D341Med (cell line): ENCODE measurements around the gene DENND1C.

ENCODE experiments used
- DNase-seq: peaks from one replicate; pipeline ENCODE4 v3.0.0; 2012; ENCODE audit warnings: low spot score

Gene DENND1C

DNA sequence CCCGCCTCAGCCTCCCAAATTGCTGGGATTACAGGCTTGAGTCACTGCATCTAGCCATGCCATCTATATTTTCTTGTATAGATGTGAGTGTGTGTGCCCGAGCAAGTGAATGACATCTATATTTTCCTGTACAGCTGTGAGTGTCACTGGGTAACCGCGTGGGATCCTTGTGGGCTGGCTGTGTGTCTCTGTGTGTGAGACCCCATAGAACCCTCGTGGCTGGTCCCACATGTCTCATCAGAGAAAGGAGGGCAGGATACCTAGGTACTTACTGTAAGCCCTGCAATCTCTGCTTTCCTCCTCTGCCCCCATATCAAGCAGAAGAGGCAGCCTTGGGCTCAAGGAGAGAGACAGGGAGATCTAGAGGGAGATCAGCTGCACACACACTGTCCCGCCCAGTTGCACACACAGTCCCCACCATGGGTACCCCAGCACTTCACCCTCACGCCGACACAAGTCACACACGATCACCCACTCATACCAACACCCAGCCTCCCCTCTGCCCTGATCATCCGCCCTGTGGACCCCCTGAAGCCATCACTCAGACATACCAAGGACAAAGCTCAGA, 655 bp downstream of the DENND1C start:
- no peak for DNase-seq

DNA sequence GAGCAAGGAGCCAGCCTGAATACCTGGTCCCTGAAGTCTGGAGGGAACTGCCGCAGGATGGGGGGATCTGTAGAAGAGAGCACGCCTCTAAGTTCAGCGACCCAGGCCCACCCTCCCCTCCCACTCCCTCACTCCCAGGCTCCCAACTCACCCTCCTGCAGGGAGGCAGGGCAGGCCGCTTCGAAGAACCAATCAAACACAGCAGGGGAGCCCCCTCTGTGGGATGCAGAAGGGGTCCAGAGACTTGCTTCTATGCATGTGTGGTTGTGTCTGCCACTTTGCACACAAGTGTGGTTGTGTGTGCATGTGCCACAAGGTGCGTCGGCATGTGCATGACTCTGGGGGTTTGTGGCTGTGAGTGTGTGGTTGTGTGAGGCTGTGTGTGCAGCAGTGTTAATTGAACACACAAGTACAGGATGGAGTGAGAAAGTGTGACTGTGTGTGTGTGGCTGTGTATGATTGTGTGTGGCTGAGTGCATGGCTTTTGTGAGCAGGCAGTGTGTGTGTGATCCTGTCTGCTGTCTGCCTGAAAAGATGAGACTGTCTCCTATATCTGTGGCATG, 1.7 kb downstream of the DENND1C start:
- DNase-seq = no peak

DNA sequence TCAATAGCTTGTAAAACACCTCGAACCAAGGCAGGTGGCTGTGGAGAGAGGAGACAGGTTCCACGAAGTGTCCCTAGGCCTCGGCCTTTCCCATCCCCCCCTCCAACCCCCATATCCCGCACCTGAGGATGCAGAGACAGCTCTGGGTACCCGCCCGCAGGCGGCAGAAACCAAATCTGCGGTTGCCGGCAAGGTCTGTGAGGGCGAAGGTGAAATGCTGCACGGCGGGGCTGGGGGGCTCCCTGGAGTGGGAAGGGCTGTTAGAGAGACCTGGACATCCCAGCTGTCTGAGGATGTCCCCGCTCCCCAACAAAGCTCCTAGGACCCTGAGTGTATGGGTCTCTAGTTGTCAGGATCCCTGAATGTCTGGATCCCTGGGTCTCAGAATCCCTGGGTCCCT, 2.8 kb downstream of the DENND1C start:
- no peak for DNase-seq

DNA sequence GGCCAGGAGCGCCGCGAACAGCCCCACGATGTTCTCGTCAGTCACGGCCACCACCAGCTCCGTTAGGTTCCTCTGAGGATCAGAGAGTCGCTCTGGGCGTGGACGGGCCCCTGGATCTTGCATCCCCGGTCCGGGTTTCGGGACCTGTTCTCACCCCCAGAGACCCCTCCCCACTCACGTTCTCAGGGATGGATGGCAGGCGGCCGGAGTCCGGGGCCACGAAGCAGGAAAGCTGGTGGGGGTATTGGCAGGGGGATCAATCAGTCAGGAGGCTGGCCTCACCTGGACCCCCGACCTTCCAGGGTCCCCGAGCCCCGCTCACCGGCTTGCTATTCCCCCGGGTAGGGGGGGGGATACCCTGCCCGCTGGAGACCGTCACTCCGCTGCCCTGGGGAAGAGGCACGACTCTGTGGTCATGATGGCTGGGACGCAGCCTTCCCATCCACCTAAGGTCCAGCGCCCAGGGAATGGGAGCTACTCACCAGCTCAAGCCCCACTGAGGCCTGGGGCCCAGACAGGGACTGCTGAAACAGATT, 4.6 kb downstream of the DENND1C start:
- no peak for DNase-seq

DNA sequence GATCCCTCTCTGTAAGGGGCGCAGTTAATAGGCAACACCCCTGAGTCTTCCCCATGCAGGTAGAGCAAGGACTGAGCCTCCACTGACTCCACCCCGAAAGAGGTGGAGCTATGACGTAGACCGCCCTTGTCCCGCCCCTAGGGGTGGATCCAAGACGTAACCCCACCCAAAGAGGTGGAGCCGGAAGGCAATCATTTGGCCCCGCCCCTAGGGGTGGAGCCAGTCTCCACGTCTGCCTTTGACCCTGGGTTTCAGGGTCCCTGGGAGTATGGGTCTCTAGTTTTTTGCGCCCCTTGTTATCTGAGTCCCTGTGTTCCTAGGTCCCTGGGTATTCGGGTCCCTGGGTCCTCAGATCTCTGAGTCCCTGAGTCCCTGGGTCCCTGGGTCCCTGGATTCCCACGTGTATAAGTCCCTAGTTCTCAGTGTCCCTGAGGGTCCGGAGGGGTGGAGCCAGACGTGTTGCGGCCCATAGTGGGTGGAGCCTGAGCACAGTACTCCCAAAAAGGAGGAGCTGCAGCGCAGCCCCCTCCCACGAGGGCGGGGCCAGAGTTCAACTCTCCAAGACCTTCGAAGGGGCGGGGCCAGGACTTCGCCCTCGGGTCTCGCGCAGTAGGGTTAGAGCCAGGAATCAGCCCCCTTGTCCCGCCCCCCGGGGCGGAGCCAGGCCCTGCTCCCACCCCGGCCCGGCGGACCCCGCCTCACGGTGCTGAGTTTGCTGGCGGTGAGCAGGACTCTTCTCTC, 5.3 kb downstream of the DENND1C start:
- peak; percentile 70 for DNase-seq

DNA sequence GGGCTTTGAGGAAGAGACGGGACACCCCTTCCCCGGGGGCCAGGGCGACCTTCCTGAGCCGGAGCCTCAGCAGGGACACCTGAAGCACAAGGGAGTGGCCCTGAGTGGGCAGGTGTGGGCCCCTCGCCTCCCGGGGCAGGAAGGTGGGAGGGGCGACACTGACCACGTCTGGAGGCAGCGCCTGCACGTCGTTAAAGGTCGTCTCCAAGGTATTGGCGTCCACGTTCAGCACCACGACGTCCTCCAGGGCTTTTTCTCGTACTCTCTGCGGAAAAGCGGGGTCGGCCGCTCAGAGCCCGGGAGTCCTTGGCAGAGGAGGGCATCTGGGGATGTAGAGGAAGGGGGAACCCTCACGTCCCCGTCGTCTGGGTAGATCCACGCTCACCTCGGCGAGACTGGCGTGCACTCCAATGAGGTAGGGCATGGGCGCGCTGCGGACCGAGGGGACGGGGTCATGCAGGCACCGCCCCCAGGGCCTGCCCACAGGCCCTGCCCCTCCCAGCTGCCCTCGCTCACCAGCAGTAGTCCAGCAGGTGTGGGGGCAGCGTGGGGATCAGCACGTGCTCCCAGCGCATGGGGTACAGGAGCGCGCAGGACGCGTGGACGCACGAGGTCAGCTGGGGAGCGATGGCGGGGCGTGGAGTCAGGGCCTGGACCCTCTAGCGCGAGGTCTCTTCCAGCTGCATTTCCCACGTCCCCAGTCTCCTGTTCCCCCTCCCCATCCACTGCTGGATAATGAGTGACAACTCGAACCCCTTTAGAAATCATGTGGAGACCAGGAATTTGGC, 6.1 kb downstream of the DENND1C start:
- DNase-seq = peak; percentile 39

DNA sequence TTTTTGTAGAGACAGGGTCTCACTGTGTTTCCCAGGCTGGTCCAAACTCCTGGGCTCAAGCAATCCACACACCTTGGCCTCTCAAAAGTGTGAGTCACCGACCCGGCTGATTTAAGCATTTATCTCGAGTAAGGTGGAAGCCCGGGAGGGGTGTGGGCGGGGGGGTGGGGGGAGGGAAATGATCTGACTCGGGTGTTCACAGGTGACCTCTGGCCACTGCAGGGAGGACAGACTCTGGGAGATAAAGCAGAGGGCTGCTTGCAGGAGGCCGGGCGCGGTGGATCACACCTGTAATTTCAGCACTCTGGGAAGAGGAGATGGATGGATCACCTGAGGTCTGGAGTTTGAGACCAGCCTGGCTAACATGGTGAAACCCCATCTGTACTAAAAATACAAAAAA, 7.9 kb downstream of the DENND1C start:
- no peak for DNase-seq

DNA sequence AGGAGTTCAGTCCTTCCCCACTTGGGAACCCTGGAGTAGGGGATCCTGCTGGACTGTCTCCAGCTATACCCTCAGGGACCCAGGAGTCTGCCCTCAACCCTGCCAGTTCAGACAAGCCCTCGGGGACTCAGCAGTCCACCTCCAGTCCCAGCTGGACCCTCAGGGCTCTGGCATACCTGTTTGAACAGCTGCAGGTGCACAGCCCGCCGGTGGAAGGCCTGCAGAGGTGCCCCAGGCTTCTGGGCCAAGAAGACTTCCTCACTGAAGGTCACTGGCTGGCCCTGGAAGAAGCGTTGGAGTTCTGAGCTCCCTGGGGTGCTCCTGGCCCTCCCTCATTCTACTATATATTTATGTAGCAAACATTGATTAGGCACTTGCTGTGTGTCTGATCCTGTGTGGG, 8.9 kb downstream of the DENND1C start:
- DNase-seq = peak; percentile 21

DNA sequence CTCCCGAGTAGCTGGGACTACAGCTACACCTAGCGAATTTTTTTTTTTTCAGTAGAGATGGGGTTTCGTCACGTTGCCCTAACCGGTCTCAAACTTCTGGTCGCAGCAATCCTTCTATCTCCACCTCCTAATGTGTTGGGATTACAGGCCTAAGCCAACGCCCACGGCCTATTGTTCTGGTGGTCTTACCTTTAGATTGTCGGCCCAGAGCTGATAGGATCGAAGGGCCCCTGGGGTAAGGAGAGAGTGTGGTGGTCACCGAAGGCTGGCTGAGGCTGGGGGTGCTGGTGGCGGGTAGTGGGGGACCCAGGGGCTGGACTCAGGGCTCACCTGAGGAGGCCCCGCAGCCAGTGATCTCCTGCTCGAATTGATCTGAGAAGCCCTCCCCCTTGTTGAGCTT, 10.5 kb downstream of the DENND1C start:
- DNase-seq = no peak

DNA sequence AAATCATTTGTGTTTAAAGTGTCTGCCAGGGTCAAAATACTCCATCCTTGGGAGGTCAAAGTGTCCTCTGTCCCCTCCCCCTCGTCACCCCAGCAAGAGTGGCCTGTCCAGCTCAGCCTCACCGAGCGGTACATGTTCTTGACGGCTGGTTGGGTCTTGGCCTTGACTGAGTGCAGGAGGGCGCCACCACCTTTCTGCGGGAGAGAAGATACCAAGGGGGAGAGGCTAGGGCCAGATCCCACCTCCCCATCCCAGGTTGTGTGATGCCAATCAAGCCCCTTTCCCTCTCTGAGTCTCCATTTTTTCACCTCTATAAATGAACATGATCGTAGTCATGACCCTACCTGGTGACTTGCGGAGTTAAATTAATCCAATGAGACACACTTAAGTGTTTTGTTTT, 11.4 kb downstream of the DENND1C start:
- peak; percentile 16 for DNase-seq

DNA sequence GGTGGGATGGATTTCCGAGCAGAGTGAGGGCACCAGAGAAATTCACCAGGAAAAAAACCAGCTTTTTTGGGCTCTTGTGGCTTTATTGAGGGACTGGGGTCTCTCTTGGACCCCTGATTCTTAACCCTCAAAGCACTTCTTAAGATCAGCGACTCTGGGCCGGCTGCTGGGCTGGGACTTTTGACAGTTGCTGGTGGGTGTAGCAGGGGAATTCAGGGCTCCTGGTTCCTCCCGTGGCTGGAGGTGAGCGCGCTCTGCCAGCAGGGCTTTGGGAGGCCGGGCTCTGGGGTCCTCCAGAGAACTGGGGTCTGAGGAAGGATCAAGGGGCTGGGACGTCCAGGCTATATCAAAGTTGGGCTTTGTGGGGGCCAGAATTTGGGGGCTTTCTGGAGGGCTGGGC, 14.2 kb downstream of the DENND1C start:
- peak; percentile 27 for DNase-seq

DNA sequence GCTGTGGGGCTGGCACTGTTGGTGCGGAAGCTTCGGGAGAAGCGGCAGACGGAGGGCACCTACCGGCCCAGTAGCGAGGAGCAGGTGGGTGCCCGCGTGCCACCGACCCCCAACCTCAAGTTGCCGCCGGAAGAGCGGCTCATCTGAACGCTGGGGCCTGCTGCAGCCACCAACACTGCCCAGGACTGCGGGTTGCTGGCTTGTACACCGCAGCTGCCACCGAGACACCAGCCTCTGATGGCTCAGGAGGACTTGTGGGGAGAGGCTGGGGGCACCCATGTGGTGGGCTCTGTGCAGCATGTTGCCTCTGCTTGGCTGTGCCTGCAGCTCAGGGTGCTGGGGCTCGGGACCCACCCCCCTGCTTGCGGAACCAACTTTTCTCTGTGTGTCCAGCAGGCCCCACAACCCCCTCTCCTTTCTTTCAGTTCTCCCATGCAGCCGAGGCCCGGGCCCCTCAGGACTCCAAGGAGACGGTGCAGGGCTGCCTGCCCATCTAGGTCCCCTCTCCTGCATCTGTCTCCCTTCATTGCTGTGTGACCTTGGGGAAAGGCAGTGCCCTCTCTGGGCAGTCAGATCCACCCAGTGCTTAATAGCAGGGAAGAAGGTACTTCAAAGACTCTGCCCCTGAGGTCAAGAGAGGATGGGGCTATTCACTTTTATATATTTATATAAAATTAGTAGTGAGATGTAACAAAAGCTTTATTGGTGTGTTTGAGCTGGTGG, 14.9 kb downstream of the DENND1C start:
- DNase-seq = peak; percentile 25

DNA sequence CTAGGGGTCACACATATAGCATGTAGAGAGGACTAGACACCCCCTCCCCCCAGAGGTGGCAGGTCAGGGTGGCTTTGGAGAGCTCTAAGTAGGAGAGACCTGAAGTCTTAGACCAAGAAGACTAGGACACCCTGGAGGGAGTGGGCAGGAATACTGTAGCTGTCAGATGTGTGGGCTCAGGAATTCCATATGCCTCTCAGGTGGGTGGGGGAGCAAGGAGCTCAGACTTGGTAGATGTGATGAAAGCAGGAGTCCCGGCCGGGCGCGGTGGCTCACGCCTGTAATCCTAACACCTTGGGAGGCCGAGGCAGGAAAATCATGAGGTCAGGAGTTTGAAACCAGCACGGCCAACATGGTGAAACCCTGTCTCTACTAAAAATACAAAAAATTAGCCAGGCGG, 15.9 kb downstream of the DENND1C start:
- DNase-seq = no peak

DNA sequence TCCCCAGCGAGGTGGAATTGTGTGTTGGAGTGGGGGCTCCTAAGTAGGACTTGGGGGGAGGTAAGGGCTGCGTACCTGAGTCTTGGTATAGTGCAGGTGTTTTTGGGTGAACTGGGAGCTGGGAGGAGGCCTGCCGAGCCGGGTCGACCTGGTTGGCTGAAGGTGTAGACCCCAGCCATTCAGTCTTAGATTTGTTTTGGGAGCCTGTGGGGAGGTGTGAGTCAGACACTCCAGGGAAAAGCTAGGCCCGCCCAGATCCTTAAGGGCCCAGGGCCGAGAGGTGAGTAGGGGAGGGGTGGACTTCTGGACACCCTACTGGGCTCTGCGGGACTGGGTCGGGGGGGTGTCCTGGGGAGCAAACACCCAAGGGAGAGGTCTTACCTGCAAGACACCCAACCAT, 16.6 kb downstream of the DENND1C start:
- peak; percentile 9 for DNase-seq

DNA sequence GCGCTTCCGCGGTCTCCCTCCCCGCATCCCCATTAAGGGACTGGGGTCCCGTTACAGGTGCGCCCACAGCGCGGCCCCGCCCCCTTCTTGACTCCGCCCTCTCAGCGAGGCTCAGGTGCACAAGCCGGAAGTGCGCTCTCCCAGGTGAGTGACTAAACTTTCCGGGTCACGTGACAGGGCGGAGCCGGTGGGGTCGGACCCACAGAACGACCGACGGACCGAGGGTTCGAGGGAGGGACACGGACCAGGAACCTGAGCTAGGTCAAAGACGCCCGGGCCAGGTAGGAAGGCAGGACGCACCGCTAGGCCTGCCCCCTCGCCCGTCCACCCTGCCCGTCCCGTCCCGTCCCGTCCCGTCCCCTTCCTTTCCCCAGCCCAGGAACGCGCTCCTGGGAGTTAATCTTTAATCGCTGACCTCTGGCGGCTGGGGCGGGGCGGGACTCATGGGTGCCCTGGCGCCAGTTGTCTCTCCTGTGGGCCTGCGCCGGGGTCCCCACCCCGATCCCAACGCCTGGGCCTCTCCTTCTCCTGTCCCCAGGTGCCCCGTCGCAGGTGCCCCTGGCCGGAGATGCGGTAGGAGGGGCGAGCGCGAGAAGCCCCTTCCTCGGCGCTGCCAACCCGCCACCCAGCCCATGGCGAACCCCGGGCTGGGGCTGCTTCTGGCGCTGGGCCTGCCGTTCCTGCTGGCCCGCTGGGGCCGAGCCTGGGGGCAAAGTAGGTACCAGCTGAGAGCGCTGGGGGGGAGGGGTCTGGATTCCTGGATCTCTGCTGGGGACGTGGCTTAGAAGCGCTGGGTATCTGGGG, 17.3 kb downstream of the DENND1C start, which contains the start of gene CRB3:
Gene CRB3, plus strand, starts transcription at position 202 of the 804 bp plus-strand sequence. Its CDS starts 431 bp downstream, at position 633.
- DNase-seq = peak; percentile 30

DNA sequence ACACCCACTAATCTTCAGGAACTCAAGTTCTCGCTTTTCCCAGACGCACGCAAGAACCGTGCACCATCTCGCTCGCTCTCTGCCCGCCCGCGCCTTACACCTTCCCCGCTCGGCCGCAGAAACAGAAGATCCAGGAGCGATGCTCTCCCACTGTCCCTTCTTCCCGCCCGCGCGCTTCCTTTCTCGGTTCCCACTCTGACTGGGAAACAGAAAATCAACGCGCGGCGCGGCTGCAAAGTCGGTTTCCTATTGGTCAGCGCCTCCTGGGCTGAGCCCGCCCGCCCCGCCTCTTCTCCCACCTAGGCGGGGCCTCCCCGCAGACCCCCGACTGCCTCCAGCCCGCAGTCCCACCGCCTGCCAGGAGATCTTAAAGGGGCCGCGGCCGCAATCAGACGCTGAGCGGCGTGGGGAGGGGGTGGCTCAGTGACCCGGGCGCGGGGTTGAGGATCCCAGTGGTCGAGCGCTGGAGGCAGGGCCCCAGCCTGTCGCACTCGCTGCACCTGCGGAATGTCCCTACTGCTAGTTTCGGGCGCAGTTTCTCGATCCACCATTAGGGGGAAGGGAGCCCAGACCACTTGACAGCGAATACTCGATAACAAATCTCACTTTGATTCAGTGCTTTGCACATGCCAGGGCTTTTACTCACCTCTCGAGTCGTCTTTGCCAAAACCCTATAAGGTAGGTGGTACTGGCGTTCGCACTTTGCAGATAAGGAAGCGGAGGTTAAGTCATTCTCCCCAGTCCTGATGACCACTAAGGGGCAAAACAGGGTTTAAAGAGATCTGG, 21.3 kb downstream of the DENND1C start:
- DNase-seq = peak; percentile 100

DNA sequence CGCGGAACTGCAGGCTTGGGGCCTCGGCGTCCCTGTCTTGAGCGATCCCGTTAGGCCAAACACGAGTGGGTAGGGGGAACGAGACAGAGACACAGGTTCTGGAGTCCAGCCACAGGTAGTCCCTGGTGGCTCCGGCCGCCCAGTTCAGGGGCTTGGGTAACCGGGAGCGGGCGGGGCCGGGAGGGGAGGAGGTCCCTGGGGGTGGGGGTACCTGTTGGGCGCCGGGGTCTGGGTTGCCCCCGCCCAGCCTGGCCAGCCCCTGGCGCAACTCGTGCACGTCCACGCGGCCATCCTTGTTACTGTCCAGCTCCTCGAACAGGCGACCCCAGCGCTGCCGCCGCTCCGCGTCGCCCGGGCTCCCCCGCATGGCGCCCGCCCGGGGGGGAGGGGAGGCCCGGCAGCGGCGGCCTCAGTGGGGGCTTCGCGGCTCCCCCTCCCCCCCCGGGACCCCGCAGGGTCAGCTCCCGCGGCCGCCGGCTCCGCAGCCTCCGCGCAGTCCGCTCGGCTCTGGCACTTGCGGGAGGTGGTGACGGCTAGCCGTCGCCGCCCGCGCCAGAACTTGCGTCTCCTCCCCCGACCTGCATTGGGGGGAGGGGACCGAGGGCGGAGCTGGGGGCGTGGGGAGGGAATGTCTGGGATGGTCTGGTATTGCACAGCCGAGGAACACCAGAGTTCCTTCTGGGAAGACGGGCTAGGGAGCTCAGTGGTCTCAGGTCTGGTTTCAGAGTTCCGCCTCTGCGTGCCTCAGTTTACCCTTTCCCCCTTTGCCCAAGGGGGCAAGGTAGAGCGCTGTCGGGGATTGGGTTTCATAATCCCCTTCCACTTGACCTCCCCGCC, 22.1 kb downstream of the DENND1C start, which contains the start of gene SLC25A23:
Gene SLC25A23, minus strand, starts transcription at position 531 of the 837 bp plus-strand sequence. Its CDS starts 164 bp downstream, at position 367.
- peak; percentile 92 for DNase-seq

DNA sequence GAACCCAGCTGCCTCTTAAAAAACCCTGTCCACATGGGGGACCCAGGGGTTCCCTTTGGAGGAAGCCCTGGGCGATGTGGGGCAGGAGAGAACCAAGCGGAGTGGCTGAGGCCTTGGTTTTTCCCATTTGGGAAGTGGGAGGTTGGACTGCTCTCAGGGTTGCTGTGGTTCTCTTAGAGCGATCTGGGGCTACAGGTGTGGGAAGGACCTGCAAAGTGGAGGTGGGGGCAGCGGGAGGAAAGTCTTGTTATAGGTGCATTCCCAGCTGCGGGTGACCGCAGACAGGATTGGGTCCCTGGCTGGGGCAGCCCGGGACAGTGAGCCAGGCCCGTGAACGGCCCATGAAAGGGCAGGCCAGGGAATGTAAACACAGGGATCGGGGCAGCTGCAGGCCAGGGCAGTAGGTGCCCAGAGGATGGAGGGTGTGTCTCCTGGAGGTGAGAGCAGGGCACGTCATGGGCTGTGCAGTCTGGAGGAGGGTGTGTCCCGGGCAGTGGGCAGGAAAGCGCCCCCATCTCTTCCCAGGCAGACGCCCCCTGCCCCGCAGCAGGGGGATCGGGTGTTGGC, 22.8 kb downstream of the DENND1C start:
- DNase-seq = peak; percentile 51
